ENCODE results near the gene LAMB1. TPM values are rescaled to one million over a fixed set of nuclear protein-coding genes. Genes with fewer than 3 reads are reported as not detected.
"Not testable (repeated sequence)": the region's sequence is repeated elsewhere in the genome, so short reads cannot be mapped to it uniquely, and the experiment has no call there.

Gene LAMB1
- total and polyA plus RNA-seq, 7 donors = 17.0 to 45.9 (median 25.8) TPM

DNA sequence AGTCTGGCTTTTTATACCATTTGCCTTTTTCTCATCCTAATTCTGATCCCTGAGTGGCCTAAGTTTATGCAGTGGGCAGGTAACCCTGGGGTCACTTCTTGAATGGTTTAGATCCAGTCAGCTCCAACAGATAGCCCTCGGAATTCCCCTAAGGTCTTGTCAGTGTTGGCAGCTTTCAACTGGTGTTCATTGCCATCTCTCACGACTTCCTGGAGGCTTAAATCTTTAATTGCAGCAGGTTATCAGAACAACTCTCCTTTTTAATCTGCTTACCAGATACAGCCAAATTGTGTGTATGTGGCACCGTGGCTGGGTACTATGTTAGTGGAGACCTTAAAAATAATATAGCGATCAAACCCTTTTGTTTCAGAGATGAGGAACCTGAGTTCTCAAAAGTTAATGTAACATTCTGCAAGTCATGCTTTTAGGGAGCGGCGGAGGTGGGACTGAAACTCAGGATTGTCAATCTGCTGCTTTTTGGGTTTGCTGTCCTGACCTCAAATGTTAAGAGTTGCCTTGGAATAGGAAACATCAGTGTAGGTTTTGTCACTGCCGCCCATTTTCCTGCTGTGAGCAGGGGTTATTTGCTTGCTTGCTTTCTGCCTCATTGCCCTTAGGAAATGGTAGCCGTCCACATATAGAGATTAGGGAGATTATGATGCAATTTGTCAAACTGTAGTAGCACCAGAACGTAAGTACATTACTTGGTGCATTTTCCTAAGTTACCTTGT is 111.2 kb downstream of the LAMB1 start:
- TF ChIP-seq, protein P1, sequence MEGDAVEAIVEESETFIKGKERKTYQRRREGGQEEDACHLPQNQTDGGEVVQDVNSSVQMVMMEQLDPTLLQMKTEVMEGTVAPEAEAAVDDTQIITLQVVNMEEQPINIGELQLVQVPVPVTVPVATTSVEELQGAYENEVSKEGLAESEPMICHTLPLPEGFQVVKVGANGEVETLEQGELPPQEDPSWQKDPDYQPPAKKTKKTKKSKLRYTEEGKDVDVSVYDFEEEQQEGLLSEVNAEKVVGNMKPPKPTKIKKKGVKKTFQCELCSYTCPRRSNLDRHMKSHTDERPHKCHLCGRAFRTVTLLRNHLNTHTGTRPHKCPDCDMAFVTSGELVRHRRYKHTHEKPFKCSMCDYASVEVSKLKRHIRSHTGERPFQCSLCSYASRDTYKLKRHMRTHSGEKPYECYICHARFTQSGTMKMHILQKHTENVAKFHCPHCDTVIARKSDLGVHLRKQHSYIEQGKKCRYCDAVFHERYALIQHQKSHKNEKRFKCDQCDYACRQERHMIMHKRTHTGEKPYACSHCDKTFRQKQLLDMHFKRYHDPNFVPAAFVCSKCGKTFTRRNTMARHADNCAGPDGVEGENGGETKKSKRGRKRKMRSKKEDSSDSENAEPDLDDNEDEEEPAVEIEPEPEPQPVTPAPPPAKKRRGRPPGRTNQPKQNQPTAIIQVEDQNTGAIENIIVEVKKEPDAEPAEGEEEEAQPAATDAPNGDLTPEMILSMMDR (IDR thresholded peaks at IDR 0.05) = no peak
- WGBS, 3 donors = 32 to 42% (median 35%) methylated on average over 9 of the region's 9 CpGs
- intact Hi-C loops (cut with DNase I) = loop anchor here in 1 of 2 donors (10.0 kb wide), 1 partner anchor 327 kb away; the partner anchor contains the start of genes COG5 and DUS4L
- ATAC-seq (peak in 2 of 4 donors; percentile 6 to 15), DNase-seq (no peak)
- no peaks in the 10 kb centered on the region for H3K9me3 ChIP-seq
- peaks cover 0 to 38% of the 10 kb centered on the region in 2 donors for H3K36me3 ChIP-seq (ENCODE audit: insufficient read depth in 1 of 2, low read depth in 1 of 2)
- peaks cover 36% of the 10 kb centered on the region for H3K4me1 ChIP-seq
- H3K27ac ChIP-seq = peak overlapping the region; percentile 96
- no peaks in the 10 kb centered on the region for H3K27me3 ChIP-seq (ENCODE audit: insufficient read depth in 3 of 3, low read length in 2 of 3)
- H3K4me3 ChIP-seq = peak overlapping the region; percentile 82

DNA sequence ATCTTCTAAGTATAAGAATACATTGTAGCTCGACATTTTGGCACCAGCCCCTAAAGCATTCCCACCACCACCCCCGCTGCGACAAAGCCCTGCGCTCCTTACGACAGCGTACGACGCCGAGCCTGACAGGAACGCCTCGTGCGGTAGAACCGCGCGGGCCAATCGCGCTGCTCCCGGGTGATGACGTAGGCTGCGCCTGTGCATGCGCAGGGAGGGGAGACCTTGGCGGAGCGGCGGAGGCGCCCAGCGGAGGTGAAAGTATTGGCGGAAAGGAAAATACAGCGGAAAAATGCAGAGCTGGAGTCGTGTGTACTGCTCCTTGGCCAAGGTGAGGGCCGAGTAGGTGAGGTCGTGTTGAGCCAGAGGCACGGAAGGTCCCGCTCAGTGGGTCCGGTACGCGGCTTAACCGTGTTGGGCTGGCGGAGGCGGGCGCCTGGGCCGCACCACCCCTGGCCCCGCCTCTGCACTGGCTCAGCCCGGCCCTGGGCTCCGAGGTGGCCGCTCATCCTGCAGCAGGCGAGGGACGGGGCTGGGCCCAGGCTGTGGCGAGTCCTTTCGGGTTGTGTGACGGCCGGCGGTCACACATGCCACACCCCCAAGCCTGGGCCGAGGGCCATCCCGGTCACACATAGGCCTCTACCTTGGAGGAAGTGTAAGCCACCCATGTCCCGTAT is 111.9 kb downstream of the LAMB1 start, which contains the start of gene DLD:
Gene DLD (plus strand): TSS at position 222 of the 674 bp plus-strand sequence. CDS start 68 bp downstream, at position 290.
- no peaks in the 10 kb centered on the region for H3K27me3 ChIP-seq (ENCODE audit: insufficient read depth in 3 of 3, low read length in 2 of 3)
- peak; percentile 94 to 97 for DNase-seq
- H3K9me3 ChIP-seq = no peaks in the 10 kb centered on the region
- TF ChIP-seq, protein P1 (IDR thresholded peaks at IDR 0.05) = no peak
- intact Hi-C loops (cut with DNase I) = loop anchor here in 1 of 2 donors (10.0 kb wide), 1 partner anchor 326 kb away; the partner anchor contains the start of genes COG5 and DUS4L
- WGBS, 3 donors = 0% methylated on average over 50 to 55 of the region's 55 CpGs
- peak within 1 kb of the TSS; percentile 96 for H3K27ac ChIP-seq
- peak within 1 kb of the TSS; percentile 82 for H3K4me3 ChIP-seq
- H3K4me1 ChIP-seq = peaks cover 36% of the 10 kb centered on the region
- peak; percentile 99 to 100 (median 99) for ATAC-seq
- H3K36me3 ChIP-seq (ENCODE audit: insufficient read depth in 1 of 2, low read depth in 1 of 2) = peaks cover 0 to 33% of the 10 kb centered on the region in 2 donors

DNA sequence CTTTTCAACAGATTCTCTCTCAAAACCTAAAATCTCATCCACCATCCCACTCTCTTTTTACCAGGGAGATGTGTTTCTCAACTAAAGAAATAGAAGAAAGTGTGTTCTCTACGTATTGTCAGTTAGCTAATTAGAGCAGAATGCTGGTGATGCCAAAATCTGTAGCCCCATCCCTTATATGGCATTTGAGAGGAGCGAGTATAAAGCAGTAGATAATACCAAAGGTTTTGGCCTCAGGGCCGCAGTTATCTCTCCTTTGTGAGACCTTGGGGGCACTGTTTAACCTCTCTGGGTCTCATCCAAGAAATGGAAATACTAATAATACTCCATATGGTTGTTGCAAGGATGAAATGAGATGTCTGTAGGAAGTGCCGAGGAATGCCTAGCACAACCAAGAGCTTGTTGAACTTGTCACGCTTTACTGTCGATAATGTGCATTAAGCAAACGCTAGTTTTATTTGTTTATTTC is 112.4 kb downstream of the LAMB1 start:
- intact Hi-C loops (cut with DNase I) = loop anchor here in 1 of 2 donors (10.0 kb wide), 1 partner anchor 326 kb away; the partner anchor contains the start of genes COG5 and DUS4L
- DNase-seq (no peak), ATAC-seq (peak in 2 of 4 donors; percentile 2 to 26)
- H3K27me3 ChIP-seq (ENCODE audit: insufficient read depth in 3 of 3, low read length in 2 of 3) = no peaks in the 10 kb centered on the region
- H3K27ac ChIP-seq = peak overlapping the region; percentile 96
- peak overlapping the region; percentile 82 for H3K4me3 ChIP-seq
- H3K9me3 ChIP-seq = no peaks in the 10 kb centered on the region
- 2 to 6% (median 2%) methylated on average over 7 of the region's 7 CpGs for WGBS, 3 donors
- TF ChIP-seq, protein P1 (IDR thresholded peaks at IDR 0.05) = no peak
- H3K4me1 ChIP-seq = peaks cover 36% of the 10 kb centered on the region
- H3K36me3 ChIP-seq (ENCODE audit: insufficient read depth in 1 of 2, low read depth in 1 of 2) = peaks cover 0 to 27% of the 10 kb centered on the region in 2 donors

DNA sequence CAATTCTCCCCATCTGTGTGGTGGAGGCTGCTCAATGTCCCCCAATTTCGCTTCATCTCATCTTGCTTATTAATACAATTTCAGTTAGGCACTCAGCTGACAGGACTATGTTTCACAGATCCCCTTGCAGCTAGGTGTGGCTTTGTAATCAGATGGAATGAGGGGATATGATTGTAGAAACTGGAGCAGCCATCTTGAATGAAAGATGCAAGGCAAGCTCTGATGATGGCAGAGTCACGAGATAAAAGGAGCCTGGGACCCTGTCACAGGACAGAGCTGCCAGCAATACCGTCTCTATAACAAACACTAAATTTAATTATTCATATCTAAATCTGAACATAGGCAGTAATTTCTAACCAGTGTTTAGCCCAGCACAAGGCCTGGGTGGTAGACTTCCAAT is 113.0 kb downstream of the LAMB1 start:
- intact Hi-C loops (cut with DNase I) = loop anchor here in 1 of 2 donors (5.0 to 10.0 kb wide), 2 partner anchors 257 to 325 kb away; partner anchors contain the start of genes COG5 and DUS4L
- DNase-seq (no peak), ATAC-seq (no peak)
- 56 to 77% (median 68%) methylated on average over 3 of the region's 3 CpGs for WGBS, 3 donors
- peak overlapping the region; percentile 82 for H3K4me3 ChIP-seq
- no peaks in the 10 kb centered on the region for H3K9me3 ChIP-seq
- TF ChIP-seq, protein P1 (IDR thresholded peaks at IDR 0.05) = no peak
- H3K36me3 ChIP-seq (ENCODE audit: insufficient read depth in 1 of 2, low read depth in 1 of 2) = peaks cover 0 to 22% of the 10 kb centered on the region in 2 donors
- H3K27ac ChIP-seq = peak overlapping the region; percentile 96
- H3K27me3 ChIP-seq (ENCODE audit: insufficient read depth in 3 of 3, low read length in 2 of 3) = no peaks in the 10 kb centered on the region
- H3K4me1 ChIP-seq = peaks cover 32% of the 10 kb centered on the region

DNA sequence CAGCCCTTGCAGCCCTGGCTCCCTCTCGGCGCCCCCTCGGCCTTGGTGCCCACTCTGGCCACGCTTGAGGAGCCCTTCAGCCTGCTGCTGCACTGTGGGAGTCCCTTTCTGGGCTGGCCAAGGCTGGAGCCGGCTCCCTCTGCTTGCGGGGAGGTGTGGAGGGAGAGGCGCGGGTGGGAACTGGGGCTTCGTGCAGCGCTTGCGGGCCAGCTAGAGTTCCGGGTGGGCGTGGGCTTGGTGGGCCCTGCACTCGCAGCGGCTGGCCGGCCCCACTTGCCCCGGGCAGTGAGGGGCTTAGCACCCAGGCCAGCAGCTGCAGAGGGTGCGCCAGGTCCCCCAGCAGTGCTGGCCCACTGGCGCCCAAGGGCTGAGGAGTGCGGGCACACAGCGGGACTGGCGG is 115.1 kb downstream of the LAMB1 start:
- H3K27me3 ChIP-seq (ENCODE audit: insufficient read depth in 3 of 3, low read length in 2 of 3); H3K27ac ChIP-seq; H3K36me3 ChIP-seq (ENCODE audit: insufficient read depth in 1 of 2, low read depth in 1 of 2); H3K4me3 ChIP-seq; ATAC-seq; H3K9me3 ChIP-seq; DNase-seq: not testable (repeated sequence)
- peaks cover 12% of the 10 kb centered on the region for H3K4me1 ChIP-seq
- WGBS, 3 donors = 95 to 96% (median 95%) methylated on average over 18 to 22 of the region's 22 CpGs
- intact Hi-C loops (cut with DNase I) = loop anchor here in 1 of 2 donors (5.0 kb wide), 1 partner anchor 259 kb away; no protein-coding TSS in a partner anchor
